Peyer's patch (tissue), 4 donors: ENCODE results near the gene MFN2.

Experiments
- POLR2A ChIP-seq, 2 donors: fragments of 450-650 bp; IDR thresholded peaks; one replicate each; pipeline ENCODE4 v1.5.1; 2017; ENCODE audit warnings: antibody characterized with exemption in 2 of 2, mild to moderate bottlenecking in 2 of 2, moderate library complexity in 2 of 2
- TF ChIP-seq, protein P1 (sequence below), 6 experiments: fragments of 450-650 bp in 4 of 6; fragments of 200-600 bp in 2 of 6; sonication (generic) in 1 of 6; IDR thresholded peaks; one replicate each; pipeline ENCODE4 v1.5.1; 2017 to 2019; ENCODE audit warnings: antibody characterized with exemption in 6 of 6, mild to moderate bottlenecking in 3 of 6, moderate library complexity in 1 of 6

- TF ChIP-seq, protein P1, sequence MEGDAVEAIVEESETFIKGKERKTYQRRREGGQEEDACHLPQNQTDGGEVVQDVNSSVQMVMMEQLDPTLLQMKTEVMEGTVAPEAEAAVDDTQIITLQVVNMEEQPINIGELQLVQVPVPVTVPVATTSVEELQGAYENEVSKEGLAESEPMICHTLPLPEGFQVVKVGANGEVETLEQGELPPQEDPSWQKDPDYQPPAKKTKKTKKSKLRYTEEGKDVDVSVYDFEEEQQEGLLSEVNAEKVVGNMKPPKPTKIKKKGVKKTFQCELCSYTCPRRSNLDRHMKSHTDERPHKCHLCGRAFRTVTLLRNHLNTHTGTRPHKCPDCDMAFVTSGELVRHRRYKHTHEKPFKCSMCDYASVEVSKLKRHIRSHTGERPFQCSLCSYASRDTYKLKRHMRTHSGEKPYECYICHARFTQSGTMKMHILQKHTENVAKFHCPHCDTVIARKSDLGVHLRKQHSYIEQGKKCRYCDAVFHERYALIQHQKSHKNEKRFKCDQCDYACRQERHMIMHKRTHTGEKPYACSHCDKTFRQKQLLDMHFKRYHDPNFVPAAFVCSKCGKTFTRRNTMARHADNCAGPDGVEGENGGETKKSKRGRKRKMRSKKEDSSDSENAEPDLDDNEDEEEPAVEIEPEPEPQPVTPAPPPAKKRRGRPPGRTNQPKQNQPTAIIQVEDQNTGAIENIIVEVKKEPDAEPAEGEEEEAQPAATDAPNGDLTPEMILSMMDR (IDR thresholded peaks at IDR 0.05): no peak
- TF ChIP-seq POLR2A (IDR thresholded peaks at IDR 0.05): no peak
These were observed 34.8 kb downstream of the MFN2 start for GRCh38 chr1:12015001-12015491.
